HG03575 (cell line): ENCODE measurements around the gene RASEF.
"Not testable (repeated sequence)": the region's sequence is repeated elsewhere in the genome, so short reads cannot be mapped to it uniquely, and the experiment has no call there.

Experiments used
- ATAC-seq: cut with Tn5 transposase; IDR thresholded peaks from one replicate; pipeline ENCODE4 v1.9.1; 2021; ENCODE audit not compliant: unreplicated experiment, insufficient number of reproducible peaks, low FRiP score; ENCODE audit errors: extremely low read depth

Gene RASEF

DNA sequence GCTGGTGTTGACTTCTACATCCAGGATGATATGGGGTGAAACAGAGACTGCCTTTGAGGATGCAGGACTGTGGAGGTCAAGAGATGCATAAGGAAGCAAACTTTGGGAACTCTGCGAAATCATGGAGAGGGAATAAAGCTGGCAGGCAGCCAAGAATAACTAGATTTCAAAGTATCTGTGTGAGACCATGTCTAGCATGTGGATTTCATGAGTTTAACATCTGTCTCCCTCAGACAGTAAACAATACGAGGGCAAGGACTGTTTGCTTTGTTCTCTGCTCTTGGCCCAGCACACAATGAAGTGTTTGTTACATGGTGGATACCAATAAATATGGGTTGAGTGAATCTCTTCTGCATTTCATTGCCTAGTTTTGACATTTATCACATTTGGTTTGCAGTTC, 71.3 kb downstream of the RASEF start:
- ATAC-seq: no peak

DNA sequence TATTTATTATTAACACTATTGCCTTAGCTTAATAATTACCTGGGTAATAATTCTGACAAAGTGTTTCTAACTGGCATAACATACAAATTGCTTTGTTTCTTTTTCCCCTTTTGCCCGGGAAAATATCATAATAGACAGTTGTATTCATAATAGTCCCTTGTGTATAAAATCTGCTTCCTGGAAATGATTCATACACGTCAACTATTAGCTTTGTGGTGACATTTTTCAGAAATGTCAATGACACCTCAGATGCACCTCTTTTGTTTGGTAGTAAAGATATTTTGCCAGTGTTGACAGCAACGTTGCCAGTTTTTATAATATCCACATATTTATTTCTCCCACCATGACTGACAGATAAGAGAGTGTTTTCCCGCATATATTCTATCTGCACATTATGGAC, 73.0 kb downstream of the RASEF start:
- ATAC-seq: no peak

DNA sequence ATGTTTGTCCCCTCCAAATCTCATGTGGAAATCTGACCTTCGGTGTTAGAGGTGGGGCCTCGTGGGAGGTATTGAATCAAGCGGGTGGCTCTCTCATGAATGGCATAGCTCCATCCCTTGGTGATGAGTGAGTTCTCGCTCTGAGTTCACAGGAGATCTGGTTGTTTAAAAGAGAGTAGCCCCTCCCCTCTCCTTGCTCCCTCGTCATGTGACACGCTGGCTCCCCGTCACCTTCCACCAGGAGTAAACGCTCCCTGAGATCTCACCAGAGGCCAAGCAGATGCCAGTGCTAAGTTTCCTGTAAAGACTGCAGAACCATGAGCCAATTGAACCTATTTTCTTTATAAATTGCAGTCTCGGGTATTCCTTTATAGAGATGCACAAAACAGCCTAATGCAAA, 74.5 kb downstream of the RASEF start:
- no peak for ATAC-seq

DNA sequence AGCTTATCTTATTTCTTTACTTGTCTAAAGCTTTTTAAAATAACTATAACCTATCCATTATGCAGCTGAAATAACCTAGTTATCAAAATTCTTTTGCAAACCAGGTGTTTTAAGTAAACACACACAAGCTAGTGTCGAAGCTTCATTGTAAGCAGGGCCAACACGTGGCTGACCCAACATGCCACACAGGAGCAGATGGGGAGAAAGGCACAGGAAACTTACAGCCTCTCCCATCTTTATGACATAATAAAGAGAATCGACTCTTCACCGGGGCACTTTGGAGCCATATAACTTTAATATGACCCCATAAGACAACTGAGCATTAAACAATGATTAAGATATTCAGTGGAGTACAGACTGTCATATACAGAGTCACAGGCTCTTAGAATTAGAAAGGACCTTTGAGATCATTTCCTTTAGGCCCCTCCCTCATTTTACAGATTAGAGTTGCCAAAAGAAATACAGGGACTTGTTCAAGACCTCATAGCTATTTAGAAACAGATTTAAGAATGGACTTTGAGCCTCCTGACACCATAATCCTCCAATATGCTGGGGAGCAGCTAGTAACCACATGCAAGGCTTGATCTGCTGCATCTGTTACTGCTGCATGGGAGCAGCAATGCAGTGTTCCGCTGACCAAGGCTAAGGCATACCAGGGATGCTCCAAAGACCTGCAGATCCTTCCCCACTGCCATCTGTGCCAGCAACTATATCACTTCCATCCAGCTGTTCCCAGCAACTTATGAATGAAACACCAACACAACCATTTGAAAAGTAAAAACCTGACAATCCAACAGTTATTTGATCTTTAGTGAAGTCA, 75.4 kb downstream of the RASEF start:
- no peak for ATAC-seq

DNA sequence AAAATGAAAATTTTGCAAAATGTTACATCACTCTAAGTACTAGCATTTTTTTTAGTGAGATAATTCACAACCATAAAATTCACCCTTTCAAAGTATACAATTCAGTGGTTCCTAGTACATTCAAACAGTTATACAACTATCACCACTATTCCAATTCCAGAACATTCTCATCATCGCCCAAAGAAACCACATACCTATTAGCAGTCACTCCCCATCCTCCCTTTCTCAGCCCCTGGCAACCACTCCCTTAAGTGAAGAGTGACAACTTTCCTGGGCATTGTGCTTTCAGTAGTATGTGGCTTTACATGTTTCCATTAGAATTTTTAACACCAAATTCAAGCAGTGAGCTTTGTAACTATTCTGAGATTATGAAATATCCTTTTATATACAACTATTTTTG, 81.4 kb downstream of the RASEF start:
- no peak for ATAC-seq

DNA sequence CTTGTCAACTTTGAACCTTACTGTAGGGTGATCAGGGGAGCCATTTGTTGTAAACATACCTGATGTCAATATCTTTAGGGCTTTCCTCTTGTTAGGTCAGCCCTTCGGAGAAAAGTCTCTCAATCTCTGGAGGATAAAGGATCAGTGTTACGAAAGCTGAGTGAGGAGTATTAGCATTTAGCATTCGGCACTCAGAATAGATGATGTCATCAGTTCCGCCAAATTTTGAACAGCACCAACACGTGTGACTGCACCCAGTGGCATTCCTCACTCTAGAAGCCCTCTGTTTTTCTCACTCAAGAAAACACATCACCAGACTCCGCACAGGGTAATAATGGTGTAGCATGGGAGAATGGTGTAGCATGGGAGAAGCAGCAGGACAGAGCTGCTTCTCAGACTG, 87.8 kb downstream of the RASEF start:
- ATAC-seq: no peak

DNA sequence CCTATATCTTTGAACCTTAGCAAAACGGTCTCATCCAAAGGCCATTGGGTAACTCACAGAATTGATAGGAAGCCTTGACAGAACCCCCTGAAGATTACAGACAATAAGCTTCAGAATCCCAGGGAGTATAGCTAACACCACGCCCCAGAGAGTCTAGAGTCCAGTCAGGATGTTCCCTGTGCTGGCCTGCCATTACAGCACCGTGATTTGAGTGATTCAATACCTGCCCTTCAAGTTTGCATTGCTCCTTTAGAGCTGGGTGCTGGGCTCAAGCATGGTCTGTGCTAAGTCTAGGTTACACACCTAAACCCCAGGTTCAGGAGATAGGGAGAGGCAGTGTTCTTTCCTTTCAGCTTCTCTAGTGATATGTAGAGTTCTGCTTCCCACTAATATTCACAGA, 90.5 kb downstream of the RASEF start:
- no peak for ATAC-seq

DNA sequence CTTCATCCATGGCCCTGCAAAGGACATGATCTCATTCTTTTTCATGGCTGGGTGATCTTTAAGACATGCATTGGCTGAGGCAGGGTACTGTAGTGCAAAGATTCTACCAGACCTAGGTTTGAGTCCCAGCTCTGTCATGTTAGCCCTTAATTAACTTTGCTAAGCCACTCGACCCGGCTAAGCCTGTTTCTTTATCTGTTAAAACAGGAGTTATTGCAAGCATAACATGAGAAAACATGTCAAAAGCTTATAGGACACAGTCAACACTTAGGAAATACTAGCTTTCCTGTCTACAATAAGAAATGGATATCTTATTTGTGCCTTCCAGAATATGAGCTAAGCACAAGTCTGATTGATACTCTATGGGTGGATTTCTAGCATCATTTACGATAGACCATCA, 92.6 kb downstream of the RASEF start:
- no peak for ATAC-seq

DNA sequence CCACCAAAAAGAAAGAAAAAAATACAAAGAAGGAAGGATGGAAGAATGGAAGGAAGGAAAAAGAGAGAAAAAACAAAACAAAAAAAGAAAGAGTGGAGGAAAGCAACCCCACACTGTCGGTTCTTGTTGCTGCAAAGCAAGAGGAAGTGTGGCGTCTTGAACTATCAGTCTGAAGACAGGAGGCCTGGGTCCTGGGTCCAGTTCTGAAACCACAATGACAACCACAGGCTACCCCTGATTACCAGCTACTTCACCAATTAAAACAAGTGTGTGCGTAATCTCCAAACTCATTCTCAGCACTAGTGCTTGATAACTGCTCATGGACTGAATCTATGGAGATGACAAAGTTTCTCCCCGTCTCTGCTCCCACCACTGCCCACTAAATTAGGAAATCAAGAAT, 93.7 kb downstream of the RASEF start:
- no peak for ATAC-seq

DNA sequence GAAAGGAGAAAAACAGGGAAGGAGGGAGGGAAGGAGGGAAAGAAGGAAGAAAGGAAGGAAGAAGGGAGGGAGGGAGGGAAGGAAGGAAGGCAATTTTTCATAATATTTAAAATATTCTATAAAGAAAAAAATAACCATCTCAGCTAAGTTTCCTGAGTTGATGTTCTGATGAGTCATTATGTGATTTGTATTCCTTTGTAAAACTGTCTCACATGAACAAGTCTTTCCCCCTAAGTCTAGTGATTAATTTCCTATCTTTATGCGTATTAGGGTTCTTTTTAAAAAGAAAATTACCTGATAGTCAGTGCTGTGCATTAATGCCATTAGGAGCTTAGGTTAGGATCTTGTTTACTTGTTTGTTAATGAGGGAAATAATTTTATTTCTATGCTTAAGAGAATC, 94.1 kb downstream of the RASEF start:
- no peak for ATAC-seq

DNA sequence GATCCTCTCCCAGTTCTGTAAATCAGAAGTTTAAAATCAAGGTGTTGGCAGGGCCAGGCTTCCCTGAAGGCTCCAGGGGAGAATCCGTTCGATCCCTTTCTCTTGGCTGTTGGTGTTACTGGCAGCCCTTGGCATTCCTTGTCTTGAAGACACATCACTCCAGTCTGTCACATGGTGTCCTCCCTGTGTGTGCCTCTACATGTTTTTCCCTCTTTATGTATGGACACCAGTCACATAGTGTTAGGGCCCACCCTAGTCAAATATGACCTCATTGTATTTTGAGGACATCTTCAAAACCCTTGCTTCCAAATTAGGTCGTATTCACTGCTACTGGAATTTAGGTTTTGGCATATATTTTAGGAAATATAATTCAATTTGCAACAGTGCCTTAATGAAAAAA, 94.6 kb downstream of the RASEF start:
- no peak for ATAC-seq

DNA sequence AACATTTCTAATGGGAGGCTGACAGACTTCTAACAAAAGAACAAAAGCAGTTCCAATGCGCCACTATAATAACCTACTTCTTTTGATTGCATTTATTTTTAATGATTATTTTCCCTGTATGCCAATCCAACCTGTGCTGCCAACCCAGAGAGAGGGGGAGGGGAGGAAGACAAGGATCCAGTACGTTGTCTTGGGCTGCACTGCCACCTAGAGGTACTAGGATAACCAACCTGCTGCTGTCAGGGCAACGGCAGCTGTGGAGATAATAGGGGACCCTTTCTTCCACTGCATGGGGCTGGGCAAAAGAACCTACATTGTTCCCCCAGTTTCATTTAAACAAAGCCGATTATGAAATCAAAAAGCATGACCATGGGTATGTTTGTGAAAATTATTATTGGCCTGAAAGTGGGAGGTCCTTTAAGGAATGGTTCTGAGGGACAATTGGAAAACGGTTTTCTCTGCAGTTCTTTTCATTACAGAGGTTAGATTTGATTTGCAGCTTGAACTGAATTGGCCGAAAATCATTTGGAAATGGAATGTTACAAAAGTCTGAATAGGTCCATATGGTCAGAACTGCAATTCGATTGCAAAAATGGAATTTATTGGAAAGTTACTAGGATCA, 101.3 kb downstream of the RASEF start:
- no peak for ATAC-seq

DNA sequence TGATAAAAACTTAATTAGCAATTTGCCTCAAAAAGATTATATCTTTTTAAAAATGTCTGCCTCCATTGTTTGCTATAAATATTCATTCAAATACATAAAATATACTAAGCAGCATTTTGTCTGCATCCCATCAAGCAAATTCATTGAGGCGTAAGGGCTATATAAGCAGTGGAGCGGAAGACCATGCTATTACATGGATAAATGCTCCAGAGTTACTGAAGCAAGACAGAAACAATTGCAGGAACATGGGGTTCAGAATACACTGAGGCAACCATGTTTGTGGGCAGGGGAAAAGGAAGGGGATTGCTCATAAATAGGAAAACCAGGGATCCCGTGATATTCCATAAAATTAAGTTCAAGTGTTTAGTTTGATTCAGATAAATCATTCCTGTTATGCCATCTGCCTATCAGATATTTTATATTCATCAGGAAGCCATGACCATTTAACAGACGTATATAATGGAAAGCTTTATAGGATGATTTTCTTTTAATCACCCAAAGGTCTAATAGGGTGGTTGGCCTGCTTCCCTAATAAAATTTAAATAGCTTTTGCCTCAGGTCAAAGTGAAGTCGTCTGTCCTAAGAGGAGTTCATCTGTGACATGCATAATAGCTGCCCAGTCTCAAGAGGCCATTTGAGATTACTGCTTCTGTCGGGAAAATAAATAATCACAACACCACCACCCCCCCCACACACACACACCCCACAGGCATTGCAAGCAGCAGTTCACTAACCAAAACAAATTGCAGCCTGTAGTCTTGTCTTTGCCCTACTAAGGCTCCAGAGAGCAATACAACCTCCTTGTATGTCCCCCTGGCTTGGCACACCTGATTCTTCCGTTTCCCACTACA, 105.2 kb downstream of the RASEF start:
- no peak for ATAC-seq

DNA sequence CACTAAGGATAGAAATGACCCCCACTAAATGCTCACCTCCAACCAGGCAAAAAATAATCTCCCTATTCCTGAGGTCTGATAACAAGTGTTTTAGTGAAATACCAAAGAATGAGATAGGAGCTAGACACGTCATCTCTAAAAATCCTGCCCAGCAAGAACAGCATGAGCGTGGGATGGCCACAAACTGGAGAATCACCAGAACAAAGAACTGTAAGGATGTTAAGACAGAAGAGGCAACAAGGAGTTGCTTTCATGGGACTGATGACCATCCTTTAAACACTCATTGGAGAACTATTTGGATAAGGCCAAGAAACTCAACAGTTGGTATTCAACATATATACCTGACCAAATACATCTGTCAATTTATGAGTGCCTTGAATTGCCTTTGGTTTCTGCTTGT, 113.7 kb downstream of the RASEF start:
- no peak for ATAC-seq

DNA sequence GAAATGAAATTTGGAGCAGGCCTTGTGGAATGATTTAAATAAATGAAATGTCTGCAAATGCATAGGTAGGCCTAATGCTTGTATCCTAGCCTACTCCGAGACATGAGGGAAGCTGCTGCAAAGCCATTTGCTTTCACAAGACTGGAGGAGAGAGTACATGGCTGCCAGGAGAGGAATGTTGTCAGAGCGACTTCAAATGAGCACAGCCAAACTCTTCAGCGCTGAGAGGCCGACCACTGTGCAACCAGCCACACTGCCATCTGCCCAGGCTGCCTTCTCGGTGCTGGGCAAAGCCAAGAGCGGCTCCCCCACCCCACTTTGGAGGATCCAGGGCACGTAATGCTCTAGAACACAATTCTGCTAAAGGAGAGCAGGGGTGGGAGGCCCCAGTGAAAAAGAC, 122.6 kb downstream of the RASEF start:
- no peak for ATAC-seq

DNA sequence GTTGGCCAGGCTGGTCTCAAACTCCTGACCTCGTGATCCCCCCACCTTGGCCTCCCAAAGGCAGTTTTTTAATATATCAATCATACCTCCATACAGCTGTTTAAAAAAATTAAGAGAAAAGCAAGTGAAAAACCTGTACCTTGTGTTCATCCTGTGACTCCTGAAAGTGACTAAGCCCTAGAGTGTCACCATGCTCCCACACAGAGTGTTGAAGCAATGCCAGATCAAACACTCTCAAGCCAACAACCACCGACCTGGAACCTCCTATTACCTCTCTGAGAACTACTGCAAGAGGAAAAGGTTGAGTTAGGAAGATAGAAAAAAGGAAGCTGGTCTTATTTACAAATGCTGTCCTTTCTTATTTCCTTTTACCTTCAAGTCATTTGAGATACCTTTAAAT, 123.5 kb downstream of the RASEF start:
- no peak for ATAC-seq

DNA sequence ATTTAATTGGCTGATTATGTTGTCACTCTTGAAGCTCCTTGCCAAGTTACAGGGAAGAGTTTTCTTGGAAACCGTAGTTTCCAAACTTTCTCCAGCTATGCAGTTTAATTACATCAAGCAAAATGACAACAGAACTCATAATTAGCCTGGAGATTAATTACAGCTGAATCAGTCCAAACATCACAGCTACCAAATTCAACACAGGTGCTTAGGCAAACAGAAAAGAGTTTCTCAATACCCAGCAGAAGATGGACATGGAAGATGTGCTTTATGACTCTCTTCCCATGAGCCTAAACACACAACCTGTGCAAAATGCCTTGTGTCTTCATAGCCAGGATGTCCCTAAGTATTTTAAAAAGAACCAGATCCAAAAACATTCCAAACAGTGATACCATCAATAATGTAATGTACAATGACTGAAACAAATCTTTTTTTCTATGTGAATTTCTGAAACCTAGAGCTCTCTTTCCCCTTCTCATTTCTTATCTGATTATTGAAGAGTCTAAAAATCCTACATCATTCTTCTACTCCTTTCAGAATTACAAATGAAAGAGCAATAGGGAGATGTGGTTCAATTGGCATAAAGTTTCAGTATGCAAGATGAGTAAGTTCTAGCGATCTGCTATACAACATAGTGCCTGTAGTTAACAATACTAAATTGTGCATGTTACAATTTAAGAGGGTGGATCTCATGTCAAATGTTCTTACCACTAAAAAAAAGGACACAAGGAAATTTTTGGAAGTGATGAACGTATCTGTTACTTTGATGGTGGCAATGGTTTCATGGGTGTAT, 124.3 kb downstream of the RASEF start:
- ATAC-seq: no peak

DNA sequence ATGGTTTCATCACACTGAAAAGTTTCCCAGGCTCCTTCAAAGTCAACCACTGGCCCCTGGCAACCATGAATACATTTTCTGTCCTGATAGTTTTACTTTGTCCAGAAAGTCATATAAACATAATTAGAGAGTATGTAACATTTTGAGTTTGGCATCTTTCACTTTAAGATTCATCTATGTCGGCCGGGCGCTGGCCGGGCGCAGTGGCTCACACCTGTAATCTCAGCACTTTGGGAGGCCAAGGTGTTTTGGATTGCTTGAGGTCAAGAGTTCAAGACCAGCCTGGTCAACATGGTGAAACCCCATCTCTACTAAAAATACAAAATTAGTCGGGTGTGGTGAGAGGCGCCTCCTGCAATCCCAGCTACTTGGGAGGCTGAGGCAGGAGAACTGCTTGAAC, 126.4 kb downstream of the RASEF start:
- not testable (repeated sequence) for ATAC-seq

DNA sequence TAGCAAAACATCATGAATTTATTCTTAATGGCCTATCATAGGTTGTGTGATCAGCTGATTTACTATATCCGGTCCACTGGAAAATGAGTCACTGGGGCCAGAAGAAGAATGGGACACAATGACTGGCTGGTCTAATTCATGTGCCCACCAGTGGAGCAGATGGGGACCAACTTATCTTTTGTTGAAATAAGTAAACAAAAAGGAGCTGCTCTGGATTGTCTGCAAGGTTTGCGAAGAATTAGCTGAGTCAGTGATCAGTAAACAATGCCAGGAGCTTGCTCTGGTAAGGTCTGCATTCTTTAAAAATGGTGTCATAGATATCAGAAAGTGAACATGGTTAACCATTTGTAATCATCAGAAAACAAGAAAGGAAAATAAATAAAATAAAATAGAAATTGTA, 128.0 kb downstream of the RASEF start:
- ATAC-seq: no peak
